ENCODE data around the gene DBP. TPM values are rescaled to one million over a fixed set of nuclear protein-coding genes. Genes with fewer than 3 reads are reported as not detected.

DBP gene
- total RNA-seq, 1 experiment from 2014 or later, result 4.8 TPM

DNA sequence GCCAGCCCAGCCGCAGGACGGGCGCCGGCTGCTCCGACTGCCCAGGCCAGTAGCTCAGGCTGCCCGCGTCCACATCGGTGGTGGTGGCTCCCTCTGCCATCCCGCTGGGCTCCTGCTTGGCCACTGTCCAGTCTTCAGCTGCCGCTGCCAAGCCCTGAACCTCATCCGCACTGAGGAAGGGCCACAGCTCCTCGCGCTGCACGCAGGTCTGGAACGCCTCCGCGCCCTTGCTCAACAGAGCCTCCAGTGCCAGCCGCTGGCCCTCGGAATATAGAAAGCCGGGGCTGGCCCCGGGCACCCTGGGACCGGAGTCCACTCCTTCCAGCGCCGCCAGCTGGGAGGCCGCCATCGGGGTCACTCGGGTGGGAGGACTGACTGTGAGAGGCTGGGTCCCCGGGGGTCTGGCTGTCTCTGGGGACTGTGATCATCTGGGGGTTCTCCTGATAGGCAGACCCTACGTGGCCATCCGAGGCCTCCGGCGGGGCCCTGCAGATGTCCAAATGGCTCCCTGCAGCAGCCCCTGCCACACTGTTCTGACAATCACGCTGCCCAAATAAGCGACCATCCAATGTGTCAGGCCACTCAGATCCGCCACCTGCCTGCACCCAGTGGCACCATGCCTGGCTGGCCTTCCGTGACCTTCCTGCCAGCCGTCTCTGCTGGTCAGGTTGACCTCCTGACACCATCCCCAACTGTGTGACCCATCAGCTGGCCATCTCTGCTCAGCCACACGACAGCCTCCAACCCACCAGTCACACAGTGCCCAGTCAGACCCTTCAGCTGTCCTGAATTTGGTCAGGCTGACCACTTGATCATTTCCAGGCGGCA, 23.9 kb downstream of the DBP start:
- DNase-seq (ENCODE audit: low read depth), result peak; percentile 77

DNA sequence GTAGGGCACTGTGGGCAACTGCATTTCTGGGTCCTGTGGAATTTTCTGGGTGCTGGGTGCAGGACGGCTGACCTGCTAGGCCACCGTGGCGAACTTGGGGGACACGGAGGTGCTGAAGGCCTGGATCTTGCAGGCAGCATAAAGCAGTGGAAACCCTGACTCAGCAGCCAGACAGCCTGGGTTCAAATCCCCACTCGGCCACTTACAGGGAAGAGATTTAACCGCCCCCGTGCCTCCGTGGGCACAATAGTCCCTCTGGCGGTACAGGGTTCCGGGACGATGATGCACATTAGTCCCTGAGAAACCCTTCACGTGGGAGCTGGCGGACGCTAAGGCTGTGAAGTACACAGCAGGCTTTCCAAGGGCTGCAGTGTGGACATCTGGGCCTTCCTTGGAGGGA, 25.3 kb downstream of the DBP start:
- no peak for DNase-seq (ENCODE audit: low read depth)

DNA sequence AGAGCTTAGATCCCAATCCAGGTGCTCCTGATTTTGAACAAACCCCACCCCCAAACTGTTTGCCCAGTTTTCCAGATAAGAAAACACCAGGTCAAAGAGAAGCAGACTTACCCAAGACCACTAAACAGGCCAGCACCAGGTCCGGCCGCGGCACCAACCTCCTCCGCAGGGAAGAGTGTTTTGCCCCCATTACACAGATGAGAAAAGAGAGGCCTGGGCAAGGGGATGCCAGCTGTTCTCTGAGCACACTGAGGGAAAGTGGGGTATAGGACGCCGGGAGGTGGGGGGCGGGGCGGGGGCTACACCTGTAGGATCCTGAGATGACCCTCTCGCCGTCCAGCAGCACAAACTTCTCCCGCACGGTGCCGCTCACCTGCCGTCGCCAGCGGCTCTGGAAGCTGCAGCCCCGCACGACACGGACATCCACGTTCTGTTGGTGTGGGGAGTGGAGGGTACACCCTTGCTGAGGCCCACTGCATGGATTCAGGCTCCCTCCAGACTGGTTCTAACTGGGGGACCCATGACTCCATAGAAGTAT, 27.5 kb downstream of the DBP start:
- DNase-seq (ENCODE audit: low read depth), result no peak

DNA sequence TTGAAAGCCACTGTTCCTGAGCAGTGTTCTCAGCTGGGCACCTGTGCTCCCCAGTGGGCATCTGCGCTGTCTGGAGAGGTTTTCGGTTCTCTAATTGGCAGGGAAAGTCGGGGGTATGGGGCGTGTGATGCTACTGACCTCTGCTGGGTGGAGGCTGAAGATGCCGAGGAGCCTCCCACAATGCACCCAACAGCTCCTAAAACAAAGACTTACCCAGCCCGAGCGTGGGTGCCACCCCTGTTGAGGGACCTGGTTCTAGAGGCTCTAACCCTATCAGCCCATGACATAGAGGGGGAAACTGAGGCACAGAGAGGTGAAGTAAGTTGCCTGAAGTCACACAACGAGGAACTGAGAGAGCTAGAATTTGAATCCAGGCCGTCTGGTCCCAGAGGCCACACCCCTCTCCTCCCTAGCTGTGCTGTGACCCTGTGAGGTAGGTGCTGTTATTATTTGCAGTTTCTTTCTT, 28.3 kb downstream of the DBP start:
- no peak for DNase-seq (ENCODE audit: low read depth)

DNA sequence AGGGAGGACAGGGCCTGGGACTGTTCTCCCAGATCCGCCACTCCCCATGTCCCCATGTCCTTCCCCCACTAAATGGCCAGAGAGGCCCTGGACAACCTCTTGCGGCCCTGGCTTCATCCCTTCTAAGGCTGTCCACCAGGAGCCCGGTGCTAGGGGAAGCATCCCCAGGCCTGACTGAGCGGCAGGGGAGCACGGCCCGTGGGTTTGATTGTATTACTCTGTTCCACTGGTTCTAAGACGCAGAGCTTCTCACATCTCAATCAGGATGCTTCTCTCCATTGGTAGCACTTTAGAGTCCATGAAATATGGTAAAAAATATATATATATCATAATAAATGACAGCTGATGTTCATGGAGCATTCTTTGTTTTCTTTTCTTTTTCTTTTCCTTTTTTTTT, 29.8 kb downstream of the DBP start:
- no peak for DNase-seq (ENCODE audit: low read depth)

DNA sequence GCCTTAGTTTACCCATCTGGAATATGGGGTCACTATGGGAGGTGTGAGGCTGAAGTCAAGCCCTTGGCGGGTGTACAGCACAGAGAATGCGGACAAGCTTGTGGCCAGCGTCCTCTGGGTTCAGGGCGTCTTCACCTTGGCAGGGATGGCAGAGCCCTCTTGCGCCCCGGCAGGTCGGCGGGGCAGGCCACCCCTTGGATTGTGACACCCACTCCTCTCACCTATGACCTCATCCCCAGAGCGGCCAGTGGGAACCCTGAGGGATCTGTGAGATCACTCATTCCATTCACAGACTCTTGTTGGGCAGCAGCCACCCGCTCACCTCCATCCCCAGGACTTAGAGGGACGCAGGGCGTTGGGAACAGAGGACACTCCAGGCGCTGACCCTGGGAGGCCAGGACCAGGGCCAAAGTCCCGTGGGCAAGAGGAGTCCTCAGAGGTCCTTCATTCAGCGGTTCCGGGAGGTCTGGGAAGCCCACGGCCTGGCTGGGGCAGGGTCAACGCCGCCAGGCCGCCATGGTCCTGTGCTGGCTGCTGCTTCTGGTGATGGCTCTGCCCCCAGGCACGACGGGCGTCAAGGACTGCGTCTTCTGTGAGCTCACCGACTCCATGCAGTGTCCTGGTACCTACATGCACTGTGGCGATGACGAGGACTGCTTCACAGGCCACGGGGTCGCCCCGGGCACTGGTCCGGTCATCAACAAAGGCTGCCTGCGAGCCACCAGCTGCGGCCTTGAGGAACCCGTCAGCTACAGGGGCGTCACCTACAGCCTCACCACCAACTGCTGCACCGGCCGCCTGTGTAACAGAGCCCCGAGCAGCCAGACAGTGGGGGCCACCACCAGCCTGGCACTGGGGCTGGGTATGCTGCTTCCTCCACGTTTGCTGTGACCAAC, 30.5 kb downstream of the DBP start, which contains the start of gene SPACA4:
Gene SPACA4, plus strand, starts transcription at position 280 of the 896 bp plus-strand sequence. Its CDS starts 237 bp downstream, at position 517.
- no peak for DNase-seq (ENCODE audit: low read depth)

DNA sequence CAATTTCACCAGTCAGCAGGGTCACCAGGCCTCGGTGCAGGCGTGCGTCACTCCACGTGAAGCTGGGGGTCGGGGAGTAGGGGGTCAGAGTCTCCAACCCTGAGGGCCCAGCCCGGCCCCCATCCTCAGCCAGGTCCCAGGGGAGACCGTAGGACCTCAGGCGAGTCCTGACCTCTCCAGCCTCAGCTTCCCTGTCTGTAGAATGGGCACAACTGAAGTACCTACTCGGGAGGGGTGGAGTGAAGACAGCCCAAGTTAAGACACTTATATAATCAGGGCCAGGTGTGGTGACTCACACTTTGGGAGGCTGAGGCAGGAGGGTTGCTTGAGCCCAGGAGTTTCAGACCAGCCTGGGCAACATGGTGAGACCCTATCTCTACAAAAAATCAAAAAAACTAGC, 33.3 kb downstream of the DBP start:
- DNase-seq (ENCODE audit: low read depth), result no peak

DNA sequence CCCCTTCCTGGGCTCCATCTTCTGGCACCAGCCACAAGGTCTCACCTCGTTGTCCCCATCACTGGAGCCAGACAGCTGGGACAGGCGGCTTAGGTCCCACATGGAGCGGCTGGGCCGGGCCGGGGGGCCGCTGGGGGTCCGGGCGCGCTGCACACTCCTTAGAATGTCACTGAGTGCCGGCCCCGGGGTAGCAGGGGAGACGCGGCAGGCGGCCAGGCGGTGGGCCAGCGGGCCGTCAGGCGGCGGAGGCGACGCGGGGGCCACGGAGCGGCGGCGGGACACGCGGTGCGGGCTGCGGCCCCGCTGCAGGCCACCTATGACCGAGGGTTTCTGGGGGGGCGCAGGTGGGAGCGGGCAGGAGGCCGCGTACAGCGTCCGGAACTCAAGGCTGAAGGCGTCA, 33.7 kb downstream of the DBP start:
- DNase-seq (ENCODE audit: low read depth), result no peak

DNA sequence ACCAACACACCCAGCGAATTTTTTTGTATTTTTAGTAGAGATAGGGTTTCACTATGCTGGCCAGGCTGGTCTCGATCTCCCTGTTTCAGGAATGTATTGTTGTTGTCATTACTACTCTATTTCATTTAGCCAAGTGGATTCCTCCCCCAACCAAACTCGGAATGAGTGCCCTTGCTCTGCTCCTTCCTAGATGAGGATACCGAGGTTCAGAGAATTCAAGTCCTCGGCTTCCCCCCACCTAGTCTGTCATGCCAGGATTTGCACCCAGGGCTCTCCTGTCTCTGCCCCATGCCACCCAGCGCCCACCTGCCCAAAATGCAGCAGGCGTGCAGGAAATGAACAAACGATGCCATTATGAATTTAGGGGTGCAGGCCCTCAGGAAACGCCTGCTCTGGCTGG, 34.2 kb downstream of the DBP start:
- DNase-seq (ENCODE audit: low read depth), result no peak

DNA sequence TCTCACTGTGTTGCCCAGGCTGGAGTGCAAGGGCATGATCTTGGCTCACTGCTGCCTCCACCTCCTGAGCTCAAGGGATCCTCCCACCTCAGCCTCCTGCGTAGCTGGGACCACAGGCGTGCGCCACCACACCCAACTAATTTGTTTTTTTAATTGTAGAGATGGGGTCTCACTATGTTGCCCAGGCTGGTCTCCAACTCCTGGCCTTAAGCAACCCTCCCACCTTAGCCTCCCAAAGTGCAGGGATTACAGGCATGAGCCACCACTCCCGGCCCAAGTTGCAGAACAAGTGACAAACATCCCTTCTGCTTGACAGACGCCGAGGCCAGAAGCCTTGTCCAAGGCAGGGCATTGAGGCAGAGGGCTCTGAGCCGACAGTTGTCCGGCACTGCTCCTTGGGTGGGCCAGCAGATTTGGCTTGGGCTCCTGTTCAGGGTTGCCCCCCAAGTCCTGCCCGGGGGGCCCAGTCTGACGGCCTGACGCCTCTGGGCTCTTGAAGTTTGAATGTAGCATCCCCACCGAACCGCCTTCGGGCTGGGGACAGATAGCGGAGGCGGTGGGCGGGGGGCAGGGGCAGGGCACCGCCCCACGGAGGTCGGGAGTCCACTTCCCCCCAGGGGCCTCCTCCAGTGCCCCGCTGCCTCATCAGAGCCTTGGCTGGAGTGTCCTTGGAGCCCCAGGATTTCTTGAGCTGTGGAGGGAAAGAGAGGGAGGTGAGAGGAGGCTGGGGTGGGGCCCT, 36.3 kb downstream of the DBP start:
- DNase-seq (ENCODE audit: low read depth), result no peak

DNA sequence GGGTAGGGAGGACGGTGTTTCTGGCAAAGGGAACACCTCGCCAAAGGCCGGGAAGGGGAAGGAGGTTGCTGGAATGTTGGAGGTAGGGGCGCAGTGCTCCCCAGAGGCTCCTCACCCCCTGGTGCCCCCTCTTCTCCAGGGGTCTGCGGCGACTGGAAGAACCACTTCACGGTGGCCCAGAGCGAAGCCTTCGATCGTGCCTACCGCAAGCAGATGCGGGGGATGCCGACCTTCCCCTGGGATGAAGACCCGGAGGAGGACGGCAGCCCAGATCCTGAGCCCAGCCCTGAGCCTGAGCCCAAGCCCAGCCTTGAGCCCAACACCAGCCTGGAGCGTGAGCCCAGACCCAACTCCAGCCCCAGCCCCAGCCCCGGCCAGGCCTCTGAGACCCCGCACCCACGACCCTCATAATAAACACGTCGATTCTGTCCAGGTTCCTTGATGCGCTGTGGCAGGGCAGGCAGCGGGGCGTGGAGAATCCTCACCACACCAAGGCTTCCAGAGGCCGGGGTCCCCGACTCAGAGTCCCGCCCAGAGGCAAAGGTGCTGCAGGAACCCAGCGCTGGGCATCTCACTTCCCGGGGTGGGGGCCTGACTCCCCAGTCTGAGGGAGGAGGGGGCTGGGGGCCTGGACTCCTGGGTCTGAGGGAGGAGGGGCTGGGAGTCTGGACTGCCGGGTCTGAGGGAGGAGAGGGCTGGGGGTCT, 38.0 kb downstream of the DBP start:
- DNase-seq (ENCODE audit: low read depth), result no peak

DNA sequence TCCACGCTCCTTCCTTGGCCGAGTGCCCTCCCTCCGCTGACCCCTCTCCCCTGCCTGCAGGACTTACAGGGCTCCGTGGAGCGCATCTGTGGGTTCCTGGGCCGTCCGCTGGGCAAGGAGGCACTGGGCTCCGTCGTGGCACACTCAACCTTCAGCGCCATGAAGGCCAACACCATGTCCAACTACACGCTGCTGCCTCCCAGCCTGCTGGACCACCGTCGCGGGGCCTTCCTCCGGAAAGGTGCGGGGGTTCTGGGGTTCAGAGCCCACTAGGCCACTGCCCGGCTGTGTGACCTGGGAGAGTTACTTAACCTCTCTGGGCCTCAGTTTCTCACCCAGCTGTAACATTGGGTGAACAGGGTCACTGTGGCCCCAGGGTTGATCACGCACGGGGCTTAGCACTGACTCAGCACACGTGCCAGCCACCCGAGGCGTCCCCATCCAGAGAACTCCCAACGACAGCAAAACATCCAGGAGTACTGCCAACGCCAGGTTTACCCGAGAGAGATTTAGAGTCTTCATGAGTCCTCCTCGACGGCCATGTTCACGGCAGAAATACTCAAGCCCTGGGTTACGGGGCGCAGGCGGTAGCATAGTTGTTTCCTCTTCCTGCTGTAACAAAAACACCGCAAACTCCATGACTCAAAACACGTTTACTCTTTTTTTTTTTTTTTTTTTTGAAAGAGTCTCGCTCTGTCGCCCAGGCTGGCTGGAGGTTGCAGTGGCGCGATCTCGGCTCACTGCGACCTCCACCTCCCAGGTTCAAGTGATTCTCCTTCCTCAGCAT, 40.3 kb downstream of the DBP start:
- no peak for DNase-seq (ENCODE audit: low read depth)

DNA sequence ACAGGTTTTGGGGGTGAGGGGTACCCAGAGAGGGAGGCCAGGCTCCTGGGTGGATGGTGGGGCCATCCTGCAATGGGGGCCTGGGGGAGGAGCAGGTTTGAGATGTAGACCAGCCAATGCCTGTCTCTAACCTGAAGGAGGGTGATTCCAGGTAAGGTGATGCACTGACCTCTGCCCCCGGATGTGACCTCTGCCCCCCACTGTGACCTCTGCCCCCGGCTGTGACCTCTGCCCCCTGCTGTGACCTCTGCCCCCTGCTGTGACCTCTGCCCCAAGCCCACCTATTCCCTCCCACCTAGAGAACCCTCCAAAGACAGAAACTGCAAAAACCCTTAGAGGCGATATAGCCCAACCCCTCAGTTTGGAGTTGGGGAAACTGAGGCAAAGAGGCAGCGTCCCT, 40.9 kb downstream of the DBP start:
- no peak for DNase-seq (ENCODE audit: low read depth)

DNA sequence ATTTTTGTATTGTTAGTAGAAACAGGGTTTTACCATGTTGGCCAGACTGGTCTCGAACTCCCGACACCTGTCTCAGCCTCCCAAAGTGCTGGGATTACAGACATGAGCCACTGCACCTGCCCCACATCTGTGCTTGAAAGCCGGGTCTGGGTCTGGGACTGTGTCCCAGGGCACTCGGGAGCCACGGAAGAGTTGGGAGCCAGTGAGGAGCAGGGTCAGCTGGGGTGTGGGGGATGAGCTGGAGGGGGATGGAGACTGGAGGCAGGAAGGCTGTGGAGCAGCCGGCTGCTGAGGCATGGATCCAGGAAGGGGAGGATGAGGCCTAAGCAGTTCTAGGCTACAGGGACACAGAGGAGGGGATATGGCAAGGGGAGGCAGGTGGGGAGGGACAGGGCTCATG, 41.3 kb downstream of the DBP start:
- no peak for DNase-seq (ENCODE audit: low read depth)

DNA sequence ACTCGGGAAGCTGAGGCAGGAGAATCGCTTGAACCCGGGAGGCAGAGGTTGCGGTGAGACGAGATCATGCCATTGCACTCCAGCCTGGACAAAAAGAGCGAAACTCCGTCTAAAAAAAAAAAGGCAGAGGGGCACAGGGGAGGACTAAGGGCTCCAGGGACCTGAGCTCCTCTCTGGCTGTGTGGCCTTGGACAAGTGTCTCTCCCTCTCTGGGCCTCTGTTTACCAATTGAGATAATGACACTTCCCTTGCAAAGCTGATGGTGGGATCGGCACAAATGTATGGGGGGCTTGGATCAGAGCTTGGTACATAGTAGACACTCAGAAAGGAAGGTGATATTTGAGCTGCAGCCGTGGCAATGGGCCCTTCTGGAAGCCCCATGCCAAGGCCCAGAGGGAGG, 42.0 kb downstream of the DBP start:
- no peak for DNase-seq (ENCODE audit: low read depth)

DNA sequence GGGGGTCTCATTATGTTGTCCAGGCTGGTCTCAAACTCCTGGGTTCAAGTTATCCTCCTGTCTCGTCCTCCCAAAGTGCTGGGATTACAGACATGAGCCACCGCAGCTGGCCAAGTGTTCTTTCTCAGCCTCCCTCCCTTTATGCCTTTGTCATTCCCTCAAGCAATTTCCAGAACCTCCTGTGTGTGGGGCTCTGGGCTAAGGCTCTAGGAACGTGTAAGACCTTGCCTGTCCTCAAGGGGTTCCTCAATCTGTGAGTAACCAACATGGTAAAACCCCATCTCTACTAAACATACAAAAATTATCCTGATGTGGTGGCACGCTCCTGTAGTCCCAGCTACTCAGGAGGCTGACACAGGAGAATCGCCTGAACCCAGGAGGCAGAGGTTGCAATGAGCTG, 46.2 kb downstream of the DBP start:
- peak; percentile 24 for DNase-seq (ENCODE audit: low read depth)

DNA sequence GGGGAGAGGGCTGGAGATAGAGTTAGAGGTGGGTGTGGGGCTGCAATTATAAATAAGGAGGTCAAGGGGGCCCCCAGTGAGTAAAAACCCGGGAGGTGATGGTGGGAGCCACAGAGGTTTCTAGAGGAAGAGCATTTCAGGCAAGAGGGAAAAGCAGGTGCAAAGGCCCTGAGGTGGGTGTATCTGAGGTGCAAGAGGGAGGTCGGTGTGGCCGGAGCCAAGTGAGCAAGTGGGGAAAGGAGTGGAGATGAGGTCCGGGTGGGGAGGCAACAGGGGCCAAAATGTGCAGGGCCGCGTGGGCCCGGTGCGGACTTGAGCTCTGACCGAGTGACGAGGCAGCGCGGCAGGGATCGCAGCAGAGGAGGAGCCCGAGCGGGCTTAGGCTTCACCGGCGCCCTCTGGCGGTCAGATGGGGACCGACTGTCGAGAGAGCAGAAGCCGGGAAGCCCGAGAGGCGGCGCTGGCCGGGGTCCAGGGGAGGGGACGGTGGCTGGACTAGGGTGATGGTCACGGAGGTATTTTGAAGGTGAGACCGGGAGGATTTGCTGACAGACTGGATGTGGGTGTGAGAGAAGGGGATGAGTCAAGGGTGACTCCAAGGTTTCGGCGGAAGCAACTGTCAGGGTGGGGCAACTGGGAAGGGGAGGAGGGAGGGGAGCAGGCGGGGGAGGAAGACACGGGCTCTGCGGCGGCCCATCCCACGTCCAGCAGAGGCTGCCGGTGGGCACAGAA, 48.3 kb downstream of the DBP start:
- DNase-seq (ENCODE audit: low read depth), result peak; percentile 74

DNA sequence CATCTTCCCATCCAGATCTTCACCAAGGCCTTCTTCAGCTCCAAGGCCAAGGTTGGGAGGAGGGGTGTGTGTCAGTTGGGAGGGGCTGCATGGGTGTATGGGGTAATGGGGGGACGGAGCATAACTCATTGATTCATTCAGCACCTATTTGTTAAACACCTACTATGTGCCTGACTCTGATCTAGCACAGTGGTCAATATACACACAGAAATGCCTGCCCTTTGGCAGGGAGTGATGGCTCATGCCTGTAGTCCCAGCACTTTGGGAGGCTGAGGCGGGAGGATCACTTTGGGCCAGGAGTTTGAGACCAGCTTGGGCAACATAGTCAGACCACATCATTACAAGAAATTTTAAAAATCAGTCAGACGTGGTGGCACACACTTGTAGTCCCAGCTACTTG, 49.8 kb downstream of the DBP start:
- DNase-seq (ENCODE audit: low read depth), result no peak

DNA sequence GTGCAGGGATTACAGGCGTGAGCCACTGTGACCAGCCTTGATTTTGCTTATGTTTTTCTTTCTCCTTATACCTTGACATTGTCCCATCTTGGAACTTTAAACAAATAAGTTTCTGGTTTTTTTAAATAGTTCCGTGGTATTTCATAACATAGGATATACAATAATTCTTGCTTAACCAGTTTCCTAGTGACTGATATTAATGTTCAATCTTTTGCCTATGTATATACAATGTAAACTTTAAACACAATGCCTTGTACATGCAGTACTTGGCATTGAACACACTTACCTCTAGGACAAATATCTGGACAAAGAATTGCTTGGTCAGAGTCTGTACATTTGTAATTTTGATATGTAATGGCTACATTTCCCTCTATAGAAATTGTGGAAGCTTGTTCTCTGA, 55.0 kb downstream of the DBP start:
- DNase-seq (ENCODE audit: low read depth), result no peak
